ENCODE results near the gene GTPBP3. TPM values are rescaled to one million over a fixed set of nuclear protein-coding genes. Genes with fewer than 3 reads are reported as not detected.

Gene GTPBP3
- total and polyA plus RNA-seq, 2 of the 8 experiments (the other 6 are each of a cell fraction or from before 2014, with no cell fraction given) = 30.4 to 56.0 TPM

DNA sequence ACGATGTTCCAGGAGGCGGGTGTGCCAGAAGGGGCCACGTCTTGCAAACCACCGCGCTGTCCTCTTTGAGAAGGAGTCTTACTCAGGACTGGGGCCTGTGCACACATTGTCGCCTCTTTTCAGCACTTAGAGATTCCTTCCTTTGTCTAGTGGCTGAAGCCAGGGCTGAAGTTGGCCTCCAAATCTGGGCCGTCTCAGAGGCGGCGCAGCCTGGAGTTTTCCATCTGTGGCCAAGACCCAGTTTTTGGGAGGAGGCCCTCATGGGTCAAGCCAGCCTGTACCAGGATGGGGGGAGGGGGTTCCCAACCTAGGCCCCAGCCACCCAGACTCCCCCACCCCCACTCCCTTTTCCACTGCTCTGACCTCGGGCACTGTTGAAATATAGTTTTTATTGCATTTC lies 14.5 kb upstream of the GTPBP3 start (continued):
- TF ChIP-seq GTF2F1 (IDR thresholded peaks at IDR 0.05; ENCODE audit: borderline replicate concordance, low read depth, low read length) = no peak
- TF ChIP-seq, protein P1, sequence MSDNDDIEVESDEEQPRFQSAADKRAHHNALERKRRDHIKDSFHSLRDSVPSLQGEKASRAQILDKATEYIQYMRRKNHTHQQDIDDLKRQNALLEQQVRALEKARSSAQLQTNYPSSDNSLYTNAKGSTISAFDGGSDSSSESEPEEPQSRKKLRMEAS (IDR thresholded peaks at IDR 0.05) = no peak
- no peak for TF ChIP-seq SIN3A (conservative IDR thresholded peaks at IDR 0.05 in 1 of 2, IDR thresholded peaks at IDR 0.05 in 1 of 2; ENCODE audit: low read depth in 1 of 2, low read length in 2 of 2)
- TF ChIP-seq, protein P2, sequence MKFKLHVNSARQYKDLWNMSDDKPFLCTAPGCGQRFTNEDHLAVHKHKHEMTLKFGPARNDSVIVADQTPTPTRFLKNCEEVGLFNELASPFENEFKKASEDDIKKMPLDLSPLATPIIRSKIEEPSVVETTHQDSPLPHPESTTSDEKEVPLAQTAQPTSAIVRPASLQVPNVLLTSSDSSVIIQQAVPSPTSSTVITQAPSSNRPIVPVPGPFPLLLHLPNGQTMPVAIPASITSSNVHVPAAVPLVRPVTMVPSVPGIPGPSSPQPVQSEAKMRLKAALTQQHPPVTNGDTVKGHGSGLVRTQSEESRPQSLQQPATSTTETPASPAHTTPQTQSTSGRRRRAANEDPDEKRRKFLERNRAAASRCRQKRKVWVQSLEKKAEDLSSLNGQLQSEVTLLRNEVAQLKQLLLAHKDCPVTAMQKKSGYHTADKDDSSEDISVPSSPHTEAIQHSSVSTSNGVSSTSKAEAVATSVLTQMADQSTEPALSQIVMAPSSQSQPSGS (IDR thresholded peaks at IDR 0.05; ENCODE audit: low read length) = no peak
- no peak for TF ChIP-seq TEAD4 (IDR thresholded peaks at IDR 0.05; ENCODE audit: low read depth, low read length)
